NCI-H1092 treated with DMSO at 0.1 percent for 48 hours (cell line): ENCODE results near the gene MSLN.

Experiments
- DNase-seq: peaks from one replicate; lab custom pipeline; 2025; lab: John Stamatoyannopoulos, UW

The MSLN gene

DNA sequence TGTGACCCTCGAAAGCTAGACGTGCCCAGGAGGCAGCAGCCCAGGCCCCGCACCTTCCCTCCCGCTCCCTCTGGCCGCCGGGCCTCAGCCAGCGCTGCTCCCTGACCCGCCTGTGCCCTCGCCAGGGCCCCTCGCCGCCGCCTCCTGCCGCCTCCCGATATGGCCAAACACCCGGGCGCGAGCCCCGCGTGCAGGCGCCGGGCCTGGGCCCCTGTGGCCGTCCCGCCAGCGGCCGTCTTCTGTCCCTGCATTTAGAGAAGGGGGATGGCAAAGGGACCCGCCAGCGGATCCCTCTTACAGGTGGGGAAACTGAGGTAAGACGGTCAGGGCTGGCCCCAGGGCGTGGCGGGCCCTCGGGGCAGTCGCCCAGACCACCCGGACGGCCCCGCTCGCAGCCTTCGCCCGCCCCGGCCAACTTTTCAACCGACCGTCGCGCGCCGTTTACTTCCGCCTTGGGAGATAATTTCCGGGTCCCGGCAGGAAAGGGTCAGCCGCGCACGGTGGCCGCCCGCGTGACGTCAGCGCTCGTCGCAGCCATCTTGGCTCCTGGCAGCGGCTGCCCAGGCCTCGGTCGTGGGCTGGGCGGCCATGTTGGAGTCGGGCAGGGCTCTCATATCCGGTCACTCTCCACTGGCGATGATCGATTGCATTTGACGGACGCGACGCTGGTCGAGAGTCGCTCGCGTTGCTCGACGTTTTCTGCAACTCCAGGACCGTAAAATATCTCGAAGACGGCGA lies 47.0 kb downstream of the MSLN start:
- DNase-seq, result peak; percentile 83

DNA sequence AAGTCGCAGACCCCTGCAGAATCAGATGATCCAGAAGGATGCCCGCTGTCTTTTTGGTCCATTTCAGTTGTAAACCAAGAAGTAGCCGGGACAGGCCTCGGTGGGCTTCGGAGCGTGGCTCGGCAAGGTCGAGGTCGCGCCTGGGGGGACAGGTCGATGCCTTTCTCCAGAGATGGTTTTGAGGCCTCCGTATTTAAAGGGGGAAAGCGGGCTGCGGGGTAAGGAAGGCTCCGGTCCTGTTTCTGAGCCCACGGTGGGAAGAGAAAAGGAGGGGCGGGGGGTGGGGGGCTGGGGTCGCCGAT lies 47.5 kb downstream of the MSLN start:
- DNase-seq, result no peak

DNA sequence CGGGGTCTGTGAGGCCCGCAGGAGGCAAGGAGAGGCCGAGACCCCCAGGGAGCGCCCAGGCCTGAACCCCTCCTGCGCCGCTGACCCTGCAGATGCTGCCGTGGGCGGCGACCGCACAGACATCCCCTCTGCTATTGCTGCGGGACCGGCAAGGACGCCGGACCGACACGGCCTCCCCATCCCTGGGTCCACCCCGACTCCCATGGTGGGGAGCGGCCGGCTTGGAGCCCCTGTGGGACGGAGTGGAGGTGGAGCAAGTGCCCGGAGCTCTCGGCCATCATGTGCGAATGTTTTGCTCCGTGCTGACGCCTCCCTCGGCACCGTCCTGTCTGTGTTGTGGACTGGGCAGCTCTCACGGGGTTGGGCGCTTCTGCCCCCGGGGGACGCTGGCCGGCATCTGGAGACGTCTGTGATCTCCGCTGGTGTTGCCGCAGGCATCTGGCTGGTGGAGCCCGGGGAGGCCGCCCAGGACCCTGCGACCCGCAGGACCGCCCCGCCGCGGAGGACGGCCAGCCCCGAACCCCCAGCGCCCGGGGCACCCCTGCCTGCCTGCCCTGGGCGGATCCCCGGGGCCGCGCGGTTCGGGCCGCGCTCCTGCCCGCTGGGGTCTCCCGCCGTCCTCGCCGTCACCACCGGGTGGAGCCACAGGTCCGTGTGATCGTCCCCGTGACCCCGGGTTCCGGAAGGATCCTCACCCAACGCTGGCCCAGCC lies 52.8 kb downstream of the MSLN start:
- no peak for DNase-seq

DNA sequence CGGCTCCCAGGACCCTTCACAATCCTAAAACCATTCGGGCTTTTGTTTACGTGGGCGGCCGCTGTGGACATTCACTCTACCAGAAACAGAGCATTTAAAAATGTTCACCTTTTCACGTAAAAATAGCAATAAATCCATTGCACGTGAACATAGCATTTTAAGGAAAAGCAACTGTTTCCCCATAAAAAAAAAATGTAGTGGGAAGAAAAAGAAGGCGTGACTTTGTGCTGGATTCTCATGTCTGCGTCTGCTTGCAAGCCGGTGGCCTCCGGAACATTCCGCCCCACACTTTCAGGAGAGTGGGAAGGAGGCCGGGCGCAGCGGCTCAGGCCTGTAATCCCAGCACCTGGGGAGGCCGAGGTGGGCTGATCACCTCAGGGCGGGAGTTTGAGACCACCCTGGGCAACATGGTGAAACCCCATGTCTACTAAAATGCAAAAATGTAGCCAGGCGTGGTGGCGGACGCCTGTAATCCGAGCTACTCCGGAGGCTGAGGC lies 53.4 kb downstream of the MSLN start:
- no peak for DNase-seq

DNA sequence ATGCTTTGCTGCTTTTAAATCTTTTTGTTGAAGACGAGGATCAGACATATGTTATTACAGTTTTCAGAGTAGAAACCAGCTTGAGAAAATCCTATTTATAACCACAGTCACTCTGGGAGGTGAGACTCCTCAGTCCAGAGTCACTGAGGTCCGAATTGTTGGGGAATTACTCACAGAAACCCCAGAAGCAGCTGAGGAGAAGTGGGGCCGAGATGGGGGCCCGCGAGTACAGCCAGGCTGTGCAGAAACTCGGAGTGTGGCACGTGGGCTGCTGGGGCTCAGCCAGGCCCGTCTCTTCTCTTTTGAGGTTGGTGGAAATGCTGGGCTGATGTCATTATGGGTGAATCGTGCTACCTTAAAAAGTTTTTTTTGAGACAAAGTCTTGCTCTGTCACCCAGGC lies 54.4 kb downstream of the MSLN start:
- no peak for DNase-seq

DNA sequence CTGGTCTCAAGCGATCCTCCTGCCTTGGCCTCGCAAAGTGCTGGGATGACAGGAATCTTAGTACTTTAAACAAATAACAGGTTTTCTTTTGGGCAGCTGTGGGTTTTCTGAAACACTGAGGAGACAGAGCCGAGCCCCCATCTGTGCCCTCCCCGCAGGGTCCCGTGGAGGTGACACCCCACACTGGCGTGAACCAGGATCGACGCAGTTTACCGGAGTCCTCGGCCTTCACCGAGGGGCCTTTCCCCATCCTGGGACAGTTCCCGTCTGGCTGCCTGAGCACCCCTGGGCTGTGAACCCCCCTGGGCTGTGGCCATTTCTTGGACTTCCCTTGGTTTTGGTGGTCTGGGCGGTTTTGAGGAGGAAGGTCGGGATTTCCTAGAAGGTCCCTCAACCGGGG lies 55.3 kb downstream of the MSLN start:
- DNase-seq, result no peak

DNA sequence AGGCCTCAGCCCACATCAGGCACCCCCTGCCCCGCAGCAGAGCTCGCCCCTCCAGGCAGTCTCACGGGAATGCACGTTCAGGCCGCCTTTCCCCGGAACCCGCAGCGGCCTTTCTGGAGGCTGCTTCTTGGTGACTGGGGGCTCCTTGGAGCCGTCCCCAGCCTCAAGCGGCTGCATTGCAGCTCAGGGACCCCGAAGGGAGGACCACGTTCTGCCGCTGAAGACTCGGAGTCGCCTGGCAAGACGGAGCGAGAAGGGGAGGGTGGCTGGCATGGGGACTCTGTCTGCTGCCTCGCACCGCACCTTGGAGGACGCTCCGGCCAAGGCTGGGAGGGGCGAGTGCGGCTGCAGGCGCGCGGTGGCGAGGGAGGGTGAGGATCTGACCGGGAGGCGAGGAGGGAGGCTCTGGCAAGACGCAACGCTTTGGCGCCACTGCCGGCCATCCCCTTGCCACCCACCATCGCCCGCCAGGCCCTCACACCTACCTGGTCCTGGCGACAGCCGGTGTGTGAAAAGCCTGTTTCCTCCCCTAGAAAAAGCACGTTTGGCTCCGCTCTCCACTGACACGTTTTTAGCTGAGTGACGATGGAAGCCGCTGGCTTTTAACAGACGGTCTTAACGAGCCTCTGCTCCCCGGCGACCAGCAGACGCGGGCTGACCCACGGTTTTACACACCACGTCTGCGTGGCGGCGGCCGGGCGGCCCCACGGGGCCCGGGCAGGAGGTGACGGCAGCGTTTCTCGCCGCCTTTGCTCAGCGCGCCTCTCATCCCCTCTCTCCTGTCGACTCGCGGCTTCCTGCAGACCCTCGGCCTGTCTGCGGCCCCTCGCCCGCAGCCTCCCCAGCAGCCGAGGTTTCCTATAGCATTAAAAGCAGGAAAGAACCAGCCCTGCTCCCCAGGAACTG lies 56.7 kb downstream of the MSLN start:
- no peak for DNase-seq

DNA sequence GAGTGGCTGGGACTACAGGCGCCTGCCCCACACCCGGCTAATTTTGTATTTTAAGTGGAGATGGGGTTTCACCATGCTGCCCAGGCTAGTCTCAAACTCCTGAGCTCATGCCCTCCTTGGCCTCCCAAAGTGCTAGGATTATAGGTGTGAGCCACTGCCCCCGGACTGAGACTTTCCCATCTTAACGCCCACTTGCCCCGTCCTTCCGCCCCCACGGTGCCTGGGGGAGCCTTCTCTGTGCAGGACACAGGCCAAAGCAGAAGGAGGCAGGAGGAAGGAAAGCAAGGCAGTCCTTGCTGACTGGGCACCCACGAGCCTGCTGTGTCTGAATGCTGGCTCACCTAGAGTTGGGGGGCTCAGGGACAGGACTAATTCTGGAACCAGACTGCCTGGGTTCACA lies 57.6 kb downstream of the MSLN start:
- DNase-seq, result no peak
